A549 (cell line): ENCODE data around the gene PTPRG.

Source experiments
- CEBPB ChIP-seq, 2 experiments: fragments of >200 bp in 1 of 2; sonication (Bioruptor Twin) in 1 of 2; formaldehyde crosslinking in 1 of 2; IDR thresholded peaks; 2 replicates each; pipeline ENCODE4 v1.6.1; 2012 to 2016
- EP300 ChIP-seq, 2 experiments: fragments of >200 bp; sonication (Bioruptor Twin); formaldehyde crosslinking; IDR thresholded peaks; 2 replicates in 1 of 2; 3 replicates in 1 of 2; pipeline ENCODE4 v1.6.1; 2016 to 2017
- FOXS1 ChIP-seq: fragments of 250-450 bp; sonication (Bioruptor Pico); IDR thresholded peaks from 2 replicates; pipeline ENCODE4 v1.5.0; 2020; ENCODE audit warnings: mild to moderate bottlenecking, moderate library complexity
- KDM1A ChIP-seq: fragments of 200-600 bp; sonication (generic); IDR thresholded peaks from 2 replicates; pipeline ENCODE4 v1.6.1; 2016; ENCODE audit warnings: low read depth, mild to moderate bottlenecking
- NR3C1 ChIP-seq: fragments of >200 bp; sonication (Bioruptor Twin); formaldehyde crosslinking; IDR thresholded peaks from 3 replicates; pipeline ENCODE4 v1.6.1; 2017
- POLR2A ChIP-seq: IDR thresholded peaks from 2 replicates; pipeline ENCODE4 v1.6.1; 2012; ENCODE audit warnings: mild to moderate bottlenecking, low read length
- TF ChIP-seq, protein P1 (sequence below): fragments of >200 bp; sonication (Bioruptor Twin); formaldehyde crosslinking; IDR thresholded peaks from 3 replicates; pipeline ENCODE4 v1.5.1; 2016

GRCh38 chr3:61701011-61701410 is 139.6 kb downstream of the PTPRG start:
- TF ChIP-seq KDM1A (no peak), FOXS1 (CRISPR knock-in tag) (no peak), NR3C1 (no peak), EP300 (IDR thresholded peaks at IDR 0.05) (no peak), CEBPB (IDR thresholded peaks at IDR 0.05) (no peak), POLR2A (no peak)
- TF ChIP-seq, protein P1, sequence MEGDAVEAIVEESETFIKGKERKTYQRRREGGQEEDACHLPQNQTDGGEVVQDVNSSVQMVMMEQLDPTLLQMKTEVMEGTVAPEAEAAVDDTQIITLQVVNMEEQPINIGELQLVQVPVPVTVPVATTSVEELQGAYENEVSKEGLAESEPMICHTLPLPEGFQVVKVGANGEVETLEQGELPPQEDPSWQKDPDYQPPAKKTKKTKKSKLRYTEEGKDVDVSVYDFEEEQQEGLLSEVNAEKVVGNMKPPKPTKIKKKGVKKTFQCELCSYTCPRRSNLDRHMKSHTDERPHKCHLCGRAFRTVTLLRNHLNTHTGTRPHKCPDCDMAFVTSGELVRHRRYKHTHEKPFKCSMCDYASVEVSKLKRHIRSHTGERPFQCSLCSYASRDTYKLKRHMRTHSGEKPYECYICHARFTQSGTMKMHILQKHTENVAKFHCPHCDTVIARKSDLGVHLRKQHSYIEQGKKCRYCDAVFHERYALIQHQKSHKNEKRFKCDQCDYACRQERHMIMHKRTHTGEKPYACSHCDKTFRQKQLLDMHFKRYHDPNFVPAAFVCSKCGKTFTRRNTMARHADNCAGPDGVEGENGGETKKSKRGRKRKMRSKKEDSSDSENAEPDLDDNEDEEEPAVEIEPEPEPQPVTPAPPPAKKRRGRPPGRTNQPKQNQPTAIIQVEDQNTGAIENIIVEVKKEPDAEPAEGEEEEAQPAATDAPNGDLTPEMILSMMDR = no peak
